ENCODE results near the gene ZSWIM9.

ZSWIM9 gene

GRCh38 chr19:48169939-48170803 lies at the start of gene ZSWIM9, which contains the start of gene LIG1:
ZSWIM9 (plus strand) TSS chr19:48170680; CDS start chr19:48171803, 1,123 bp downstream.
LIG1 (minus strand) TSS chr19:48170344; CDS start chr19:48165566, 4,778 bp downstream.
- DNase-seq = peak; percentile 98

- DNase-seq = no peak
Measured at GRCh38 chr19:48121066-48121465, 49.4 kb upstream of the ZSWIM9 start.

DNA sequence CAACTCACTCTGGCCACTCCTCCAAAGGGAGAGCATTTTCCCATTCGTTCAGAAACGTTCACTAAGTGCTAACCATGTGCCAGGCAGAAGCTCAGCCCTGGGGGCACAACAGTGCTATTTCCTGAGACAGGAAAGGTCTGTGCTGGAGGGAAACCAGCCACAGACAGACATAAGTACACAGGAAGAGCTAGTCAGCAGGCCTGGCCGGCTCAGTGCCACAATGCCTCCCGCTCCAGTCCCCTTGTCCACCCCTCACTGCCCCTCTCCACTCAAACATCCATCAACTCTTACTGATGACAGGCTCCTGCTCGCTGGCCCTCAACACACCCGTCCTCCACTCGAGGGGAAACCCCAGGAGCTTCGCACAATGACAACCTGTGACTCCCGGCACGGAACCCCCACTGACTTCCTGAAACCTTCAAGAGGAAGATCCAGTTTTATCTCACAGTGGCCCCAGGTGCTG lies 48.5 kb upstream of the ZSWIM9 start:
- DNase-seq = no peak

- DNase-seq = no peak
Measured at GRCh38 chr19:48122421-48122820, 48.1 kb upstream of the ZSWIM9 start.

GRCh38 chr19:48123907-48124651 lies 46.4 kb upstream of the ZSWIM9 start:
- DNase-seq = peak; percentile 86

DNA sequence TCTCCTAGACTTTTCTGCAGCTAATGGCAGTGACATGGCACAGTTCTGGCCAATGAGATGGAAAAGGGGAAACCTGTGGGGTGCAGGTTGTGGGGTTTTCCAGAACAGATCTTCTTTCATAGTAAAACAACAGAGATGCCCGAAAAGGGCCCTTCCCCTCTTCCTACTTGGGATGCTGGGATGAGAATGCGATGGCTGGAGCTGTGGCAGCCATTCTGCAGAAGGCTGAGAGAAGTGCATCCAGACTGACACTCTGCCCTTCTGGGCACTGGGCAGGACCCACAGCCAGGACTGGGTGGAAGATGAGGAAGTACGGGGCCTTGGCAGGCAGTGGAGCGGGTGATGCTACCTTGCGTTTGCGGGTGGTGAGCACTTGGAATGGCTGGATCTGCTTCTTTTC lies 42.9 kb upstream of the ZSWIM9 start:
- no peak for DNase-seq

DNA sequence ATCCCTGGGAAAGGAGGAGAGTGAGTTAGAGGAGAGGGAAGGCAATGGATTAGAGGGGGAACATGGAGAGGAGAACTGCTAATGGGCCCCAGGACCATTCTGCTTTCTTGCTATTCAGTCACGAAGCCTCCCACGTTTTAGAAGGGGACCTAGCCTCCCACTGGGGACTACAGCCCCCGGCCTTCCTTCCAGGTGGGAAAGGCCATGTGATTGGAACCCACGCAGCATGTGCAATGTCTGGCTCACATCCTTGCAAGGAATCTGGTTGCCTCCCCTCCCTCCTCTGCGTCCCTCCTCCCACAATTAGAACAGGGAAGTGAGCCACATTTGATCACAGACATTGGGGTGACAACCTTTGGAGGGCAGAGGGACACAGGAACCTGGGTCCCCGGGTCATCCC lies 37.4 kb upstream of the ZSWIM9 start:
- DNase-seq = no peak

GRCh38 chr19:48135411-48135810 lies 35.1 kb upstream of the ZSWIM9 start:
- peak; percentile 38 for DNase-seq

DNA sequence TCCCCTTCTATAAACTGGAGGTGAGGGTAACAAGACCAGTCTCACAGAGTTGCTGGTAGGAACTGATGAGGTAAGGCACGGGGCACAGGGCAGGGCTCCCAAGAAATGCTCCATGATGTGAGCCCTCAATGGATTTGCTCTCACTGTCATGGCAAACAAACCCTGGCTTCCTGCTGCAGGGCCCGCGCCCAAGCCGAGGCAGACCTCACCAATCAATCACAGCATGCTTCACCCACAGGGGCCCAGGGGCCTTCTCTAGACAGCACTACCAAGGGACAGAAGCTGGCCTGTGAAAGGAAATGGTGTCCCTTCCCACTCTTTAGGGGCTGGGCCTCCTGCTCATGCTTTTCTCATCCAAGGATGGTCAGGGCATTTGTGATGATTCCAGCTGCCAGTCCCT lies 33.9 kb upstream of the ZSWIM9 start:
- DNase-seq = no peak

- DNase-seq = no peak
Measured at GRCh38 chr19:48137411-48137810, 33.1 kb upstream of the ZSWIM9 start.

DNA sequence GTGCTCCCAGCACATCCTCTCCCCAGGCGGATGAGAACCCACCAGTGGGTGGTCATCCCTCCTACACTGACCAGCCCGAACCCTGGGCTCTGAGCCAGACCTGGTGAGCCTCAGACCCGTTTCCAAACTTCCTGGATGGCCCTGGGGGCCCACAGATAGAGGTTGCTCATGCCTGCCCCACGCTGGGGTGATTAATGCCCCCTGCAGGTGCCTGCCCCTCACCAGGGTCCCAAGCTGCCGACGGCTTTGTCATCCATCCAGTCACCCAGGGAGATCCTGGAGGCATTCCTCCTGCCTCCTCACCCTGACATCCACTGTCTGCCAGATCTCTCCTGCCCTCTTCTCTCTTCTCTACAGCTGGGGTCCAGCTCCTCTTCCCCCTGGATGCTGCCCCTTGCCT lies 31.4 kb upstream of the ZSWIM9 start:
- DNase-seq = no peak

DNA sequence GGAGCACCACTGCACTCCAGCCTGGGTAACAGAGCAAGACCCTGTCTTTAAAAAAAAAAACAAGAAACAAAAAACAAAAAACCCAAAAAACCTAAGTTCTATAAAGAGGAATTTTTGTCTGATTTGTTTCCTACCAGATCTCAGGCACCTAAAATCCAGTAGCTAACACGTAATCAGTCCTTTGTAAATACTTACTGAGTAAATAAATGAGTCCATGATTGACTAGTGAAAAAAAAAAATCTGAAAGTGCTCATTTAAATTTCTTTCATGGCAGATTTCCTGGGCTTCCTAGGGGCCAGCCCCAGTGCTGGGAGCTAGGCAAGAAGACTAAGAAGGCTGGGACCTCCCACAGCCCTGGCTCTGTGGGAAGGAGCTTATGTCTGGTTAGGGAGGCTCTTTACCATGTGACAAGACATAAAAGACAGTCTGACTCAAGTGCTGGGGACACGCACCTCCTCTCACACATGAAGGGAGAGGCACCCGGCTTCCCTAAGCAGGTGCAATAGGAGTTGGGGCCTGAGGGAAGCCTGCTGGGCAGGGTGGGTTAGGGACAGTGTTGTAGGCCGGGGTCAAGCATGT lies 22.8 kb upstream of the ZSWIM9 start:
- DNase-seq = no peak

DNA sequence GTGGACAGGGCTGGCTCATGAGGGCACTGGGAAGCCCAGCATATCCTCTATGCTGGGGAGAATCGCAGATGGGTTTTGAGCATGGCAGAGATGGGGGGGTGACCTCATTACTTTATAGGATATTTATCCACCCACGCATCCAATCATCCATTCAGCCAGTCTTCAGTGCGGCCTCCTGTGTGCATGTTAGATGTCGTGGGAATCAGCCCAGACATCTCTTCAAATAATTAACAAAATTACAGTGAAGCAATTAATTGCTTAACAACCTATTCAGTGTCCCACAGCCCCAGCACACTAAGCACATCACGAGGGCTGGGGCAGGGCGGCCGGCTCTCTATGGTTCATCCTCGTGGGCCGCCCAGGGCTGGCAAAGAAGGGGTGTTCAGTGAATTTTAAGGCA lies 21.9 kb upstream of the ZSWIM9 start:
- no peak for DNase-seq

DNA sequence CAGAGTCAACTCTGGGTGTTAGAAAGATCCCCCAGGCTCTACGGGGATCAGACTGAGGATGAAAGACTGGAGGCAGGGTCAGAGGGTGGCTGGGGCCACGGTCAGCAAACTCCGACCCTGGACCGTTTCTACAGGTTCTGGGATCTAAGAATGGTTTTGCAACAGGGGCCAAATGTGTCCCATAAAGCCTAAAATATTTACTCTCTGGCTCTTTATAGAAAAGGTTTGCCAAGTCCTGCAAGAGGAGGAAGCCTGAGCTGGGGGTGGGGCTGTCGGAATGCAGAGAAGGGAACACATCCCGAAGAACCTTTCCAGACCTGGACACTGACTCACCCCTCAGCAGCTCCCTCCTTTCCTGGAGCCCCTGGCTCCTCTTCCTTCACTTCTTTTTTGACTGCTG lies 21.1 kb upstream of the ZSWIM9 start:
- no peak for DNase-seq

DNA sequence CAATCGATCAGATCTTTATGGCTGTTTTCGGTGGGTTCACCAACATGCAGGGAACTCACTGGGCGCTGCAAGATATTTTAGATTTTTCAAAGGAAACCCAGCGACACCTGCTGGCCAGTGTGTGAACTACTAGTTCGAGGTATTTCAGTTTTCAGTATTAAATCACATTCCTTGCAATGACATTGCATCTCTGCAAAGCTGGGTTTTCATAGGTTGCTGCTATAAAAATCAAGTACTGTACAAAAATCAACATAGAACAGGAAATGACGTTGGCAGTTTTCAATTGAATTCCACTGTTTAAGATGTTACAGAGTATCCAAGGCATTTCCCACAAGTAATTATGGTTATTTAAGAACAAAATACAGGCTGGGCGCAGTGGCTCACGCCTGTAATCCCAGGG lies 17.9 kb upstream of the ZSWIM9 start:
- DNase-seq = peak; percentile 83

GRCh38 chr19:48154003-48154402 lies 16.5 kb upstream of the ZSWIM9 start:
- DNase-seq = peak; percentile 31

DNA sequence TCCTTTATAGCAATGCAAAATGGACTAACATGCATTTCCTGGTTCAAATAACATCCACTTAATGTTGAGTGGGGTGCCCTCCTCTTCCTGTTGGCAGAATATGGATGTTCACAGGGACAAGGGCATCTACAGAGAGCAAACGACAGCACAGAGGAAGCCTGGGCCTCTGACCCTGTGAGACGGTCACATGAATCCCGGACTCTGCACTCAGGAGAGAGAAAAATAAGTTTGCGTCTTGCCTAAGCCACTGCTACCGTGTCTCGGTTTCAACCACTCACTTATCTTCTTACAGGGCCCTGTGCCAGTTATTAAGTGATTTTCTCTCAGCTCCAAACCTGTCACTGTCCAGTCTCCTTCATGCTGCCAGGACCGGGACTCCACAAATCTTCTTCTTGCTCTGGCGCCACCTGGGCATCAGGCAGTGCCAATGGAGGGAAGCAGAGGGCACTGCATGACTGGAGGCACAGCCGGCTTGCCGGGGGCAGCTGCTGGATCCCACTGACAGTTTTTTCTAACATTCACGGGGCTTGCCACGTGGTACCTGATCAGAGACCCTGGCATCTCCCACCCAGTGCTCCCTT lies 12.2 kb upstream of the ZSWIM9 start:
- DNase-seq = no peak

GRCh38 chr19:48168689-48169088 lies 1.8 kb upstream of the ZSWIM9 start:
- DNase-seq = no peak

DNA sequence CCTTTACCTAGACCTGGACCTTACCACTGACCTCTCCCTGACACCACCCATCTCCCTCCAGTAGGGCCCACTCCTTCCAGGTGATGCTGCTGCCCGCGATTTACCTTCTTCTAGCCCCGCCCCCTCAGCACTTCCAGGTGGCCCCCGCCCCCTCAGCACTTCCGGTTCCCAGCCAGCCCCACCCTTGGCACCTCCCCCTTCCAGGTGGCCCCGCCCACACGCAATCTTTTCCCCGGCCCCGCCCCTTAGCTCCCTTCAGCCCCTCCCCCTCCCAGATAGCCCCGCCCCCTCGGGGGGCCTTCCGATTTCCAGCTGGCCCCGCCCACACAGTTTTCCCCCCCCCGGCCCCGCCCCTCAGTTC lies 922 bp upstream of the ZSWIM9 start:
- DNase-seq = peak; percentile 93

GRCh38 chr19:48170817-48171347 lies 402 bp downstream of the ZSWIM9 start:
- peak; percentile 60 for DNase-seq

DNA sequence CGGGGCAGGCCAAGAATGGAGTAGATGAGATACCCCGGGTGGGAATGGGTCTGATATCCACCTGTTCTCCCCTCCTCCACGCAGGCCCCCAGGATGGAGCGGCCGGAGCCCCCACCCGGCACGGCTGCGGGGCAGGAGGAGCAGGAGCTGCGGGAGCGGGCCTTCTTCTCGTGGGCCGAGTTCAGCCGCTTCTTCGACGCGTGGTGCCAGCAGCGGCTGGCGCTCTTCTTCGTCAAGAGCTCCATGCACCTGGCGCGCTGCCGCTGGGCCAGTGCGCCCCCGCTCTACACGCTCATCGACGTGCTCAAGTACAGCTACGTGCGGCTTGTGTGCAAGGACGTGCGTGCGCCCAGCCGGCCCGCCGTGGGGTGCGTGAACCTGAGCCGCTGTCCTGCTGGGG lies 1.2 kb downstream of the ZSWIM9 start:
- no peak for DNase-seq

DNA sequence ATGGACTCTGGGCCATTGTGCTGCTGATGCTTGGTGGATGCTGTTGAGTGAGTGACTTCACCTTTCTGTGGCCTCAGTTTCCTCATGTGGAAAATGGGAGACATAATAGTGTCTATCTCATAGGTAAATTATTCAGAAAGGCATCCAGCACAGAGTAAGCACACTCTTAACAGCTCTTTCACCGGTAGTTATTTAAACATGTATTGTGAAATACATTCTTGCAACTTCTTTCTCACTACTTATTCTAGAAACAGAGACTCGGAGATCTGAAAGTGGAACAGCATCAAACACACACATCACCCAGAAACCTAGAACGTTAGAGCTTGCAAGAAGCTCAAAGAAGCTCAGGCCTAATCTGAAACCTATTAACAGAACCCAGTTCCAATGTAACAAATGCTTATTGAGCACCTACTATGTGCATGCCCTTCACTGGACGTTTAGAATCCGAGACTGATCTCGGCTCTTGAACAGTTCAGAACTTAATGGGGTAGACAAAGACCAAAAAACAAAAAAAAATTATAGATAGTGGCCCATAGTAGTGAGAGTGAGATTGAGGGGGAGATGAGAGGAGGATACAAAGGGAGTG lies 4.1 kb downstream of the ZSWIM9 start:
- DNase-seq = no peak

GRCh38 chr19:48175578-48175977 lies 5.1 kb downstream of the ZSWIM9 start:
- DNase-seq = no peak

All from DMS53 (cell line).